VCaP (cell line): ENCODE measurements around the gene CCDC188.
A peak's percentile ranks its signal among the peaks of the same experiment; 100 is the strongest.

Experiments
- H3K27ac ChIP-seq: fragments of 450-650 bp; 2 replicates; pipeline ENCODE4 v1.5.1; 2017
- TF ChIP-seq, protein P1 (sequence below): fragments of 450-650 bp; conservative IDR thresholded peaks from 2 replicates; pipeline ENCODE4 v1.5.1; 2017; ENCODE audit warnings: mild to moderate bottlenecking, moderate library complexity

The CCDC188 gene

DNA sequence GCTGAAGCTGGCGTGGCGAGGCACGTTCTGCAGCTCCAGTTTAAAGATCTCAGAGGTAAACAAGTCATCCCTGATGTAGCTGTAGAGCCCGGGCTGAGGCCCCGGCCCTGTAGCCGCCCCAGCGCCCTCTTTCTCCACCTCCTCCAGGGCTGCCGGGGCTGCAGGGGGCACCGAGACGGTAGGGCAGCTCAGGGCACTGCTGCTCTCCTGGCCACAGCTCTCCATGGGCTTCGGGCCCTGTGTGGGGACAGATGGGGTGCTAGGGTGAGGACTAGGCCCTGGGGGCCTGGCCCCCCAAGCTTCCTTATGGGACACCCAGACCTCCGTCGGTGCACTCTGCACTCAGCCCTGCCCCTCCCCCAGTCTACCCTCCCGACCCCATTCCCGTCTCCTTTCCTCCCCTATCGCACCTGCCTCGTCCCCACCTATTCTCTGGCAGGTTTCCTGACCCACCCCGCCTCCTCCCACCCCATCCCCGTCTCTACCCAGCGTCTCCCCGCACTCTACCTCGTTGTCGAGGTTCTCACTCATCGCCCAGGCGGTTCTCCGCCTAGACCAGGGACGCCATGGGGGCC is 34.4 kb downstream of the CCDC188 start:
- TF ChIP-seq, protein P1, sequence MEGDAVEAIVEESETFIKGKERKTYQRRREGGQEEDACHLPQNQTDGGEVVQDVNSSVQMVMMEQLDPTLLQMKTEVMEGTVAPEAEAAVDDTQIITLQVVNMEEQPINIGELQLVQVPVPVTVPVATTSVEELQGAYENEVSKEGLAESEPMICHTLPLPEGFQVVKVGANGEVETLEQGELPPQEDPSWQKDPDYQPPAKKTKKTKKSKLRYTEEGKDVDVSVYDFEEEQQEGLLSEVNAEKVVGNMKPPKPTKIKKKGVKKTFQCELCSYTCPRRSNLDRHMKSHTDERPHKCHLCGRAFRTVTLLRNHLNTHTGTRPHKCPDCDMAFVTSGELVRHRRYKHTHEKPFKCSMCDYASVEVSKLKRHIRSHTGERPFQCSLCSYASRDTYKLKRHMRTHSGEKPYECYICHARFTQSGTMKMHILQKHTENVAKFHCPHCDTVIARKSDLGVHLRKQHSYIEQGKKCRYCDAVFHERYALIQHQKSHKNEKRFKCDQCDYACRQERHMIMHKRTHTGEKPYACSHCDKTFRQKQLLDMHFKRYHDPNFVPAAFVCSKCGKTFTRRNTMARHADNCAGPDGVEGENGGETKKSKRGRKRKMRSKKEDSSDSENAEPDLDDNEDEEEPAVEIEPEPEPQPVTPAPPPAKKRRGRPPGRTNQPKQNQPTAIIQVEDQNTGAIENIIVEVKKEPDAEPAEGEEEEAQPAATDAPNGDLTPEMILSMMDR: no peak
- peak overlapping the region; percentile 92 for H3K27ac ChIP-seq

- TF ChIP-seq, protein P1: no peak
Observed at GRCh38 chr22:20115691-20116375, 35.0 kb downstream of the CCDC188 start, which contains the start of gene RANBP1. Gene RANBP1, plus strand, starts transcription at chr22:20116104. Its CDS starts 81 bp downstream, at chr22:20116185.

DNA sequence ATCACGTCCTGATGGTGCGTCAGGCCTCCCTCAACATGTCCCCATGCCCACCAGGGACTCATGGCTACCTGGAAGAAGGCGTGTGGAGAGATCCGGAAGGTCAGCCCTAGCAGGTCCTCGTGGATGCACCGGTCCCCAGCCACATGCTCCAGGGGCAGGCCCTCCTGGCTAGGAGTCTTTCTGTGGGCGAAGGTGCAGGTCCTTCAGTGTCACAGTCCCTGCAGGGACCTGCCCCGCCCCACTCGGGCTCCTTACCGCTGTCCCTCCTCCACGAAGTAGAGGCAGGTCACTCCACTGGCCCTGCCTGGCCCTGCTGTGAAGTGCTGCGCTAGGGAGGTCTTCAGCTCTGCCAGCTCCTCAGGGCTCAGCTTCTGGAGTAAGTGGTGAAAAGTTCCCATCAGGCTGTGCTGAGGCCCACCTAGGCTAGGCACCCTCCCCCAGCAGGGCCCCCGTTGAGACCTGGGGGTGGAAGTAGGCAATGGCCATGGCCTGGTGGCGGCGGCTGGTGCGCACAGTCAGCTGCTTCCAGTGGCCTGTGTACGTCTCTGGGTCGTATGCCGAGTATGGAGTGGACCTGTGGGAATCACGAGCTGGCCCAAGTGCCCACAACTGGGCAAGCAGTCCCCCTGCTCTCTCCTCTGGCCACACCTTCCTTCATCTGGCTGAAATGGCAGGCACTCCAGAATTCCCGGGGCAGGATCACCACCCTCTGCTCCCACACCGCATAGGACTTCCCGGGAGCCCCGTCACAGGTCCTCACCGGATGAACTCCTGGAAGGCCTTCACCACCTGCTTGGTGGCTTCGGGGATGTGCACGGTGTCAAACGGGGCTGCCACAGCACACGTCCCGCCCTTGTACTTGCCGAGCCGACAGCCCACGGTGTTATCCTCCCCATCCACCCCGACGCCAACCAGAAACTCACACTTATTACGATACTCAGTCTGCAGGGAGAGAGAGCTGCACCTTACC is 36.1 kb downstream of the CCDC188 start:
- TF ChIP-seq, protein P1: no peak
- peak overlapping the region; percentile 92; the same call in 1 of the 2 replicates for H3K27ac ChIP-seq

More at GRCh38 chr22:20115691-20116375, 35.0 kb downstream of the CCDC188 start, which contains the start of gene RANBP1:
- H3K27ac ChIP-seq: peak within 1 kb of the TSS; percentile 92

DNA sequence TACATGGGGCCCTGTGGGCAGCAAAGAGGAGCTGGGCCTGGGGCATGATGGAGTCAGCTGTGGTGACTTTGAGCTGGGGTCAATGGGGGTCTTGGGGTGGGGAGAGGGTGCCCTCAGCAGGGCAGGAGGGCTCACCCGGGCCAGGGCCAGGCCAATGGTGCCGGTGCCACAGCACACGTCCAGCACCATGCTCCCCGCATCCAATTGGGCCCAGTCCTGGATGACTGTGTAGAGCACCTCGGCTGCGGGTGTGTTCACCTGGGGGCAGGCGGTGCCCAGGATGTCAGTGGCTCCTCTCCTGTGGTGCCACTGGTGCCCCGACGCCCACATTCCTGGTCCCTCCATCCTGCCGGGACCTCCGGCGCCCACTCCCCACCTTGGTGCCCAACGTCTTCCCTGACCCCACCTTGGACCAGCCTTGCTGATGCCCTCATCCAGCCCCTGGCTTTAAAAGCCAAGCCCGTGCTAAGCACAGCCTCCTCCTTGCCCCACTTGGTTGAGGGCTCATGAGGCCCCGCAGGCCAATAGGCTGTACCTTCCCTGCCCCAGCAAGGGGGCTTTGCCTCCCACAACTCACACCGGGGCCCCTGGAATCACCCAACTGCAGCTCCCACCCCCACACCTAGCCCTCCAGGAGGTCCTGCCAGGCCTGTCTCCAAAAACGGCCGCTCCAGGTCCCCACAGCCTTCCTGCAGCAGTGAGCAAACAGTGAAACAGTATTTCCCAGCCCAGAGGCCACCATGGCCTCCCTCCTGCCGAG is 37.1 kb downstream of the CCDC188 start:
- H3K27ac ChIP-seq: peak overlapping the region; percentile 38; the same call in 1 of the 2 replicates

GRCh38 chr22:20112623-20113511 is 38.0 kb downstream of the CCDC188 start:
- TF ChIP-seq, protein P1: no peak
- peak overlapping the region; percentile 38; the same call in 1 of the 2 replicates for H3K27ac ChIP-seq

More for the DNA sequence above, 37.1 kb downstream of the CCDC188 start:
- TF ChIP-seq, protein P1: no peak
